Omental fat pad (tissue), 4 donors: ENCODE measurements around the gene MFSD12. TPM values are rescaled to one million over a fixed set of nuclear protein-coding genes. Genes with fewer than 3 reads are reported as not detected.

ENCODE experiments used
- ATAC-seq: fragments of 150-250 bp; one replicate; pipeline ENCODE4 v1.9.1; 2016; ENCODE audit warnings: mild to moderate bottlenecking, moderate library complexity; ENCODE audit not compliant: low FRiP score
- DNase-seq: peaks from one replicate; pipeline ENCODE4 v3.0.0-alpha.2; 2019; ENCODE audit warnings: low spot score
- total RNA-seq, 4 donors: library from RNA; depleted of rRNA; stranded (reverse); fragments of >200 nt; gene quantifications; one replicate each; pipeline ENCODE4 v1.1.0, GENCODE V29; 2016
- TF ChIP-seq, protein P1 (sequence below), 3 donors: fragments of 450-650 bp; IDR thresholded peaks; one replicate each; pipeline ENCODE4 v1.5.1; 2016 to 2017; ENCODE audit warnings: antibody characterized with exemption in 3 of 3, mild to moderate bottlenecking in 3 of 3, moderate library complexity in 2 of 3

MFSD12 gene
- total RNA-seq, 4 donors from 2014 or later = 27.7 to 127 (median 53.3) TPM

DNA sequence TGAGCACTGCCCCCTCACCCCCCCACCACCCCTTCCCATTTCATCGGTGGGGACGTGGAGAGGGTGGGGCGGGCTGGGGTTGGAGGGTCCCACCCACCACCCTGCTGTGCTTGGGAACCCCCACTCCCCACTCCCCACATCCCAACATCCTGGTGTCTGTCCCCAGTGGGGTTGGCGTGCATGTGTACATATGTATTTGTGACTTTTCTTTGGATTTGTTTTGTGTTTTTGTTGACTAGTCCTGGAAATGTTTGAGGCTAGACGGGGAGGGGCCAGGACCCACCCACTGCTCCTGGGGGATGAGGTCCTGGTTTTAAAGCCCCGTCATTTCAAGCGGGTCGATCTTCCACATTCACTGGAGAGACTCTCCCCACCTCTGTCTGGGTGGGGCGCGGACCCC lies 21.4 kb downstream of the MFSD12 start:
- ATAC-seq = no peak
- TF ChIP-seq, protein P1, sequence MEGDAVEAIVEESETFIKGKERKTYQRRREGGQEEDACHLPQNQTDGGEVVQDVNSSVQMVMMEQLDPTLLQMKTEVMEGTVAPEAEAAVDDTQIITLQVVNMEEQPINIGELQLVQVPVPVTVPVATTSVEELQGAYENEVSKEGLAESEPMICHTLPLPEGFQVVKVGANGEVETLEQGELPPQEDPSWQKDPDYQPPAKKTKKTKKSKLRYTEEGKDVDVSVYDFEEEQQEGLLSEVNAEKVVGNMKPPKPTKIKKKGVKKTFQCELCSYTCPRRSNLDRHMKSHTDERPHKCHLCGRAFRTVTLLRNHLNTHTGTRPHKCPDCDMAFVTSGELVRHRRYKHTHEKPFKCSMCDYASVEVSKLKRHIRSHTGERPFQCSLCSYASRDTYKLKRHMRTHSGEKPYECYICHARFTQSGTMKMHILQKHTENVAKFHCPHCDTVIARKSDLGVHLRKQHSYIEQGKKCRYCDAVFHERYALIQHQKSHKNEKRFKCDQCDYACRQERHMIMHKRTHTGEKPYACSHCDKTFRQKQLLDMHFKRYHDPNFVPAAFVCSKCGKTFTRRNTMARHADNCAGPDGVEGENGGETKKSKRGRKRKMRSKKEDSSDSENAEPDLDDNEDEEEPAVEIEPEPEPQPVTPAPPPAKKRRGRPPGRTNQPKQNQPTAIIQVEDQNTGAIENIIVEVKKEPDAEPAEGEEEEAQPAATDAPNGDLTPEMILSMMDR (IDR thresholded peaks at IDR 0.05) = no peak
- DNase-seq = no peak

DNA sequence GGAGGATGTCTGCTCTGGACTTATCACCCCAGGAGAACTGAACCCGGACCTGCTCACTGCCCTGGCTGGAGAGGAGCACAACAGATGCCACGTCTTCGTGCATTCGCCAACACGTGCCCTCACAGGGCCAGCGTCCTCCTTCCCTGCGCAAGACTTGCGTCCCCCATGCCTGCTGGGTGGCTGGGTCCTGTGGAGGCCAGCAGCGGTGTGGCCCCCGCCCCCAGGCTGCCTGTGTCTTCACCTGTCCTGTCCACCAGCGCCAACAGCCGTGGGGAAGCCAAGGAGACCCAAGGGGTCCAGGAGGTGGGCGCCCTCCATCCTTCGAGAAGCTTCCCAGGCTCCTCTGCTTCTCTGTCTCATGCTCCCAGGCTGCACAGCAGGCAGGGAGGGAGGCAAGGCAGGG lies 21.8 kb downstream of the MFSD12 start:
- TF ChIP-seq, protein P1 (IDR thresholded peaks at IDR 0.05) = no peak
- DNase-seq (no peak), ATAC-seq (no peak)

DNA sequence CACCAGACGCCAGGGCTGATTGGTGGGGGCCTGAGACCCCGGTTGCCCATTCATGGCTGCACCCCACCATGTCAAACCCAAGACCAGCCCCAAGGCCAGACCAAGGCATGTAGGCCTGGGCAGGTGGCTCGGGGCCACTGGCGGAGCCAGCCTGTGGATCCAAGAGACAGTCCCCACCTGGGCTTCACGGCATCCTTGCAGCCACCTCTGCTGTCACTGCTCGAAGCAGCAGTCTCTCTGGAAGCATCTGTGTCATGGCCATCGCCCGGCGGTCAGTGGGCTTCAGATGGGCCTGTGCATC lies 22.2 kb downstream of the MFSD12 start:
- DNase-seq = no peak
- TF ChIP-seq, protein P1 (IDR thresholded peaks at IDR 0.05) = no peak
- no peak for ATAC-seq

DNA sequence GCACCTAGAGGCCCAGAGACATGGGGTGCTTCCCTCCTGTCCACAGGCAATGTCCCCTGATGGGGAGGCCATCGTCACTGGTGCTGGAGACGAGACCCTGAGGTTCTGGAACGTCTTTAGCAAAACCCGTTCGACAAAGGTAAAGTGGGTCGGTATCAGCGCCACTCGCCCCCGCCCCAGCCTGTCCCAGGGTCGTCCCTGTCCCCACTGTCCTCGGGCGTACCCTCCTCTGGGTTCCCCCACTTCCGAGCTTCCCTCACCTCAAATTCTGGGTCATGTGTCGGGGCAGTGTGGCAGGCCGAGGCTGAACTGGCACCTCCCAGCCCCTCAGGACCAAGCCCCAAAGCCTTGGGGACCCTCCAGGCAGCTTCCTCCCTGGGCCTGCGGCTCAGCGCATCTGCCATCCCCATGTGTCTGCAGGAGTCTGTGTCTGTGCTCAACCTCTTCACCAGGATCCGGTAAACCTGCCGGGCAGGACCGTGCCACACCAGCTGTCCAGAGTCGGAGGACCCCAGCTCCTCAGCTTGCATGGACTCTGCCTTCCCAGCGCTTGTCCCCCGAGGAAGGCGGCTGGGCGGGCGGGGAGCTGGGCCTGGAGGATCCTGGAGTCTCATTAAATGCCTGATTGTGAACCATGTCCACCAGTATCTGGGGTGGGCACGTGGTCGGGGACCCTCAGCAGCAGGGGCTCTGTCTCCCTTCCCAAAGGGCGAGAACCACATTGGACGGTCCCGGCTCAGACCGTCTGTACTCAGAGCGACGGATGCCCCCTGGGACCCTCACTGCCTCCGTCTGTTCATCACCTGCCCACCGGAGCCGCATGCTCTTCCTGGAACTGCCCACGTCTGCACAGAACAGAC lies 22.8 kb downstream of the MFSD12 start:
- TF ChIP-seq, protein P1 (IDR thresholded peaks at IDR 0.05) = no peak
- DNase-seq = no peak
- ATAC-seq = no peak

DNA sequence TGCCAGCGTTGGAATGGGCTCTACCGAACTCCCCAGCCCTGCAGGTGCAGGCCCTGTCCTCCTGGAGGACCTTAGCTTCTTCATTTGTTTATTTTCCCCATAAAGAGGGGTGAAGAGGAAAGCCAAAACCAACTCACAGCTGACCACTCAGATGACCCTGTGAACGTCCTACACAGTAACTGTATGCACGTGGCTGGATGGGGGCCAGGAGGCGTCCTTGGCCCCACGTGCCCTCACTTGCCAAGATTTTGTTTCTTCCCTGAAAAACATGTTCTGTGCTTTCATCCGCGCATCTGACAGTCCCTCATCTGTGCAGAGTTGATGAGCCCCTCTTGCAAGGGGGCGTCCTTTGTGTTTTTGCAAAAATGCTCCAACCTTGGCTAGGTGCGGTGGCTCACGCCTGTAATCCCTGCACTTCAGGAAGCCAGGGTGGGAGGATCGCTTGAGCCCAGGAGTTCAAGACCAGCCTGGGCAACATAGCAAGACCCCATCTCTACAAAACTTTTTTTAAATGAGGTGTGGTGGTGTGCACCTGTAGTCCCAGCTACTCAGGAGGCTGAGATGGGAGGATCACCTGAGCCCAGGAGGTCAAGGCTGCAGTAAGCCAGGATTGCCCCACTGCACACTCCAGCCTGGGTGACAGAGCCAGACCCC lies 23.7 kb downstream of the MFSD12 start:
- TF ChIP-seq, protein P1 (IDR thresholded peaks at IDR 0.05) = no peak
- DNase-seq = no peak
- no peak for ATAC-seq

DNA sequence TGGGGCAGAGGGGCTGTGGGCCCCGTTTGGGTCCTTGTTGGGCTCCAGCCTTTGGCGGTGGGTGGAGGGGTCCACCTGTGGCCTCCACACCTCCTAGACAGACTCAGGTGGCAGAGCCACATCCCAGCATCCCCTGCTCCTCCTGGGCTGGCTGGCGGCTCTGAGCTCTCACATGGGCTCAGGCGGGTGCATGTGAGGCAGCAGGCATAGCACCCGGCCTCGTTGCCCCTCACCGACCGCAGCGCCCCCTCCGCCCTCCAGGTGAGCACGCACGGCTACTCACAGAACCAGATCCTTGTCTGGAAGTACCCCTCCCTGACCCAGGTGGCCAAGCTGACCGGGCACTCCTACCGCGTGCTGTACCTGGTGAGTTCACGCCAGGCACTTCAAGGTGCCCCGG lies 24.4 kb downstream of the MFSD12 start:
- TF ChIP-seq, protein P1 (IDR thresholded peaks at IDR 0.05) = no peak
- ATAC-seq = no peak
- DNase-seq = no peak
